ENCODE measurements around the gene CROCC. TPM values are rescaled to one million over a fixed set of nuclear protein-coding genes. Genes with fewer than 3 reads are reported as not detected.

Gene CROCC
- total and polyA plus RNA-seq, 9 of the 15 experiments (the other 6 are each of a cell fraction or from before 2014, with no cell fraction given): 0.17 to 15.4 (median 7.6) TPM

GRCh38 chr1:16896316-16897055 is 25.2 kb upstream of the CROCC start (continued):
- 0 out of 2 replicates have a peak, but pooled peaks have one; percentile 8 for TF ChIP-seq ZNF586 (CRISPR knock-in tag; conservative IDR thresholded peaks at IDR 0.05)
- peak; percentile 93; the same call in 1 of the 2 replicates for TF ChIP-seq CGGBP1 (CRISPR knock-in tag; IDR thresholded peaks at IDR 0.05)
- TF ChIP-seq NRF1 (conservative IDR thresholded peaks at IDR 0.05 in 1 of 2, IDR thresholded peaks at IDR 0.05 in 1 of 2): peak; percentile 42 to 54
- 0 out of 2 replicates have a peak, but pooled peaks have one; percentile 5 for TF ChIP-seq ZBTB1 (CRISPR knock-in tag; IDR thresholded peaks at IDR 0.05; ENCODE audit: borderline replicate concordance, low read depth)
- TF ChIP-seq DLX4 (CRISPR knock-in tag; IDR thresholded peaks at IDR 0.05): peak; percentile 76; the same call in 1 of the 2 replicates
- 0 out of 2 replicates have a peak, but pooled peaks have one; percentile 15 for TF ChIP-seq ZBTB40 (IDR thresholded peaks at IDR 0.05)
- TF ChIP-seq ZBTB40 (CRISPR knock-in tag; IDR thresholded peaks at IDR 0.05): peak; percentile 1; the same call in 1 of the 2 replicates
- 0 out of 2 replicates have a peak, but pooled peaks have one; percentile 7 for TF ChIP-seq ELF1 (tag; IDR thresholded peaks at IDR 0.05)
- peak; percentile 90 for TF ChIP-seq LCOR (CRISPR knock-in tag; IDR thresholded peaks at IDR 0.05)
- peak; percentile 81; the same call in 1 of the 2 replicates for TF ChIP-seq ZC3H4 (CRISPR knock-in tag; IDR thresholded peaks at IDR 0.05; ENCODE audit: borderline replicate concordance)
- TF ChIP-seq E2F1 (CRISPR knock-in tag; IDR thresholded peaks at IDR 0.05): 0 out of 2 replicates have a peak, but pooled peaks have one; percentile 25
- 0 out of 2 replicates have a peak, but pooled peaks have one; percentile 2 for TF ChIP-seq HMG20B (CRISPR knock-in tag; IDR thresholded peaks at IDR 0.05)
- peak in 1 of 3 experiments; percentile 12 for TF ChIP-seq YY1 (IDR thresholded peaks at IDR 0.05; ENCODE audit: borderline replicate concordance in 1 of 3, control insufficient read depth in 1 of 3, extremely low read depth in 1 of 3, insufficient read depth in 3 of 3, insufficient read length in 1 of 3, insufficient replicate concordance in 2 of 3, low read depth in 1 of 3, low read length in 2 of 3)
- TF ChIP-seq SRF (CRISPR knock-in tag; IDR thresholded peaks at IDR 0.05): peak in 1 of 2 experiments; percentile 71; a peak in 1 of 4 replicates
